CD4-positive, alpha-beta T cell treated with Interleukin-17A for 4 hours (primary cell): ENCODE measurements around the gene CNNM3.
"Not testable (repeated sequence)": the region's sequence is repeated elsewhere in the genome, so short reads cannot be mapped to it uniquely, and the experiment has no call there.

ENCODE experiments used
- DNase-seq: peaks from one replicate; pipeline ENCODE4 v3.0.0-alpha.2; 2020; ENCODE audit warnings: mixed read lengths

CNNM3 gene

GRCh38 chr2:96816127-96816835 is at the start of gene CNNM3:
CNNM3 (plus strand) TSS chr2:96816268; CDS start chr2:96816278, 10 bp downstream.
- DNase-seq: peak; percentile 98

- DNase-seq: no peak
Measured at GRCh38 chr2:96767135-96767871, 48.8 kb upstream of the CNNM3 start.

GRCh38 chr2:96768083-96768561 is 47.9 kb upstream of the CNNM3 start:
- DNase-seq: no peak

DNA sequence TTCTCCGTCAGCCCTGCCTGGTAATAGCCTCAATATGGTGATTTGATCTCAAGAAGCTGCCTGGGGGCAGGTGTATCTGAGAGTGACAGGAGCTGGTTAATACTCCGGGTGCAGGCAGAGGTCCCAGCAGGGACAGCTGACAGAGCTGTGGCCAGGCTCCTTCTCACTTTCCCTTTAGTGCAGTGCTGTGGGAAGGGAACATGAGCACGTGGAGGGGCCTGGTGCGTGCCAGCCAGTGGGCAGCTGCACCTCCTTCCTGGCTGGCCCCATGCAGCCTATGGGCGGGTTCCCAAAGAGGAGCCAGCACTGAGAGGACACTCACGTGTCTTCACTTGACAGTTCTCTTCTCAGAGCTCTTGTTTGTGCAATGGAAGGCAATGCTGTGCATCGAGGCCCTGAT is 46.3 kb upstream of the CNNM3 start:
- no peak for DNase-seq

DNA sequence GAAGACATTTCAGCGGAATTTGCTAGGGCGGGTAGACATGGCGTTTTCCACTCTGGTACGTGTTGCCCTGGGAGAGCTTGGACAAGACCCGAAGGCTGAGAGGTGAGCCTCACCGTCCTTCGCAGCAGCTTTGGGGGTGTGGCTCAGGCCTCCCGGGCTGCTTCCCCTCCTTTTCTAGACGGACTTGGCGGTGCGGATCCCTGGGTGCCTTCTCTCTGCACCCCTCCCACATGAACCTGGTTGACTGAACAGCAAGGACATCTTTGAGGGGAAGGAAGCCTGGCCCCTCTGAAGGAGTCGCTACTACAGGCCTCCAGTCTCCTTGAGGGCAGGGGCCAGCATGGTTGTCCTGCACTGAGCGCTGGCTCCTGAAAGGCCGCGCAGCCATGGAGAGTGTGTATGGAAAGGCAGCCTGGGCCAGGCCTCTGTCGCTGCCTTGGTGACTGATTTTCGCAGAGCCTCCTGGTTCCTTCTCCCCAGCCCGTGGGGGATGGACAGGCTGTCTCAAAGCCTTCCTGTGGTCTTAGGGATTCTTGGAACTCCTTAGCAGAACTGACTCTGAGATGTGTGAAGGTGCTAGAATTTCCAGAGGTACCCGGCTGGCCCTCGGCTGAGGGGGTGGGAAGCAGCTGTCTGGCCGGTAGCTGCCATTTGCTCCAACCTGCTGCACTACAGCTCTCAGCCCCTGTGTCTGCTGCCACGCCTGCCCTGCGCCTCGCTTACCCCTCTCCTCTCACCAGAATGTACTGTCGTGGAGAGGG is 45.4 kb upstream of the CNNM3 start:
- no peak for DNase-seq

GRCh38 chr2:96771796-96772618 is 44.1 kb upstream of the CNNM3 start:
- DNase-seq: no peak

GRCh38 chr2:96772903-96773671 is 43.0 kb upstream of the CNNM3 start:
- DNase-seq: no peak

- peak; percentile 67 for DNase-seq
Measured at GRCh38 chr2:96773922-96774321, 42.1 kb upstream of the CNNM3 start.

DNA sequence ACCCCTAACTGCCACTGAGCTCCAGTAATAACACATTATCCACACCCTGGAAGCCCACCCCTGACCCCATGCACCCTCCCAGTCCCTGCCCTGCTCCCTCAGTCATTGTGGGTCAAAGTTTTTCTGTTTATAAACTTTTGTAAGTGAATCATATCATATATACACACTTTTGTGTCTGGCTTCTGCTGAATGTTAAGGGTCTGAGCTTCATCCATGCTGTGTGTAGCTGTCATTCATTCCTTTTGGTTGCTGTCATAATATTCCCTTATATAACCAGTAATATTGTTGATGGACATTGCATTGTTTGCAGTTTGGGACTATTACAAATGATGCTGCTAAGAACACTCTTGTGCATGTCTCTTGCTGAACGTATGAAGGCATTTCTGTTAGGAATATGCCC is 40.9 kb upstream of the CNNM3 start:
- no peak for DNase-seq

DNA sequence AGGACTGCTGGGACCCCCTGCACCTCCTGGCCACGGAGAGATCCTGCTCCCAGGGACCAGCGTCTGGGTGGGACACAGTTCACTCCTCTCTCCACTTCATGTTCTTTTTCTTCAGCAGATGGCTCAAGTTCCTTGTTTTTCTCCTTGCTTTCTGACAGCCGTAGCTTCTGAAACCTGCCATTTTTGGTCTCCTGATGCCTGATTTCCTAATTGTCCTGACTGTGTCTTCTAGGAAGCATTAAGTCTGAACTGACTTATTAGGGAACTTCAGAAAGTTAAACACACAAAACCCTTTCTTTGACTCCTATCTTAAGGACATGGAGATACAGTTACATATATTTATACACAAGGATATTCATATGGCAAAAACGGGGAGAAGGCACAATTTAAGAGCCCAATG is 32.7 kb upstream of the CNNM3 start:
- DNase-seq: no peak

DNA sequence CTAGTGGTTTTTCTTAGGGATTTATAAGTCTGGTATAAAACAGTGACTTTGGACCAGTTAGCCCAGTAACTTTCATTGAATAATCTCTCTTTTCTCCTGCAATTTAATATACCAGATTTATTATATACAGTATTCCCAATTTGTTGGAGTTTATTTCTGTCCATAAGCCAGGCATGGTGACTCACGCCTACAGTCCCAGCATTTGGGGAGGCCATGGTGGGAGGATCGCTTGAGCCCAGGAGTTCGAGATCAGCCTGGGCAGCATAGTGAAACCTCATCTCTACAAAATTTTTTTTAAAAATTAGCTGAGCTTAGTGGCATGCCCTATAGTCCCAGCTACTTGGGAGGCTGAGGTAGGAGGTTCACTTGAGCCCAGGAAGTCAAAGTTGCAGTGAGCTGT is 28.7 kb upstream of the CNNM3 start:
- DNase-seq: no peak

DNA sequence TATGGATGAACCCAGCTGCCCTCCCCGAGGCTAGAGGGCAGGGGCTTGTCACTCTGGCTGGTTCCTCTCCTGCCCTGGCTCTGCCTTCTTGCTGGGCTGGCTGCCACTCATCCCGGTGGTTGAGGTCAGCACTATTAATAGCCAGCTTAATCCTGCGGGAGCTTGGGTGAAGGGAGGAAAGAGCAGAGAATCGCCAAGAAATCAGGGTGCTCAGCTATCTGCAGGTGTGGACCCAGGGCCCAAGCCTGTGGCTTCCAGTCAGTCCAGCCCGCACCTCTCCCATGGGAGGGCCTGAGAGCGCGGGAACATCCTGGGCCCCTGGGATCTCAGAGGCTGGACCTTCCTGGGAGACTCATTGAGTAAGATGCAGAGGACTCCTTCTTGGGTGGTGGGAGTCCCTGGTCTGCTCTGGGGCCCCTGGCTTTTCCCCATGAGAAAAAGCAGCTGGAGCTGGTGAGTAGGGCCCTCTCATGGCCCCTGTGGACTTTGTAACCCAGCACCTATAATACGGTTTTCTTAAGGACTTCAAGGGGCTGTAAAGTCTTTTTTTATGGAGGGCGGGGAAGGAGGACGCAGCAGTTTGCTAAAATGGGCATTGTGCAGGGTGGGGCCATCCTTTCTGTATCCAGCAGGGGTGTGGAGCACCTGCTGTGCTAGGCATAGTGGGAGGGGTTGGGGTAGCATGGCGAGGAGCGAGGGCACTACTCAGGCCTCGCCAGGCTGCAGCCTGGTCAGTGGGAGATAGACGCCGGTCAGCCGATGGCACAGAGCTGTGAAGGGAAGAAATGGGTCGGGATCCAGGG is 27.4 kb upstream of the CNNM3 start:
- no peak for DNase-seq

- no peak for DNase-seq
Measured at GRCh38 chr2:96789245-96789617, 26.8 kb upstream of the CNNM3 start.

DNA sequence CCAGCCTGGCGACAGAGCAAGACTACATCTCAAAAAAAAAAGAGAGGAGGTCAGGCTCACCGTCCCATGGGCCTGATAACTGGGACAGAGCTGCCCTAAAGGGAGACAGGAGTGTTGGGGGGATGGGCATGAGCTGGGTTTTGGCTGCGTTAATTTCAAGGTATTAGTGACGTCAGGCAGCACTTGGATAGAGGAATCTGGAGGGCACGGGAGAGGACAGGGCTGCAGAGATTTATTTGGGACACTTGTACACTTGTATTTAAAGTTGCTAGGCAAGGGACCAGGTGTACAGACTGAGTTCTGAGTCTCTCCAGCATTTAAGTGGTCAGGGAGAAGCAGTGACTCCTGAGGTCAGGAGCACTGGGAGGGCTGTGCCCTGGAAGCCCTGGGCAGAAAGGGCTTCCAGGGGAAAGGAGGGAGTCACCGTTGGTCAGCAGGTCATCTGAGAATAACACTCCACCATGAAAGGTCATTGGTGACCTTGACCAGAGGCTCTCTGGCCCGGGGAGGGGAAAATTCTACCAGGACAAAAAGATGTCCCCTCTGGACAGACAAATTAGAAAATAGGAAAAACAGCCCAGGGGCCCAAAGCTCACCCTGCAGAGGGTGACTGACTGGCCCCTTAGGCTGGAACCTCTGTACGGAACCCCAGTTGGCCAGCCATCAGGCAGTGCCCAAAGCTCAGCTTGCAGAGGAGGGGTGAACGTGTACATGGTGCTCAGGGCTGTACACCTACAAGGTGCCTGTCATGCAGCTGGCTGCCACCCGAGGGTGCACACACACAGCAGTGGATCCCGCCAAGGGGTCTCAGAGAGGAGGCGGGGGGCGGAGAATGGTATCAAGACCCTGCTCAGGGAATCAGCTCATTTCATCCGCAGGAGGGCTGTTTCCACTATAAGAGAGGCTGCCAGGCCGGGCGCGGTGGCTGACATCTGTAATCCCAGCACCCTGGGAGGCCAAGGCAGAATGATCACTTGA is 23.0 kb upstream of the CNNM3 start:
- no peak for DNase-seq

GRCh38 chr2:96795076-96795475 is 21.0 kb upstream of the CNNM3 start:
- no peak for DNase-seq

- not testable (repeated sequence) for DNase-seq
Measured at GRCh38 chr2:96796497-96796896, 19.6 kb upstream of the CNNM3 start.

GRCh38 chr2:96797066-96797625 is 18.9 kb upstream of the CNNM3 start:
- DNase-seq: no peak

DNA sequence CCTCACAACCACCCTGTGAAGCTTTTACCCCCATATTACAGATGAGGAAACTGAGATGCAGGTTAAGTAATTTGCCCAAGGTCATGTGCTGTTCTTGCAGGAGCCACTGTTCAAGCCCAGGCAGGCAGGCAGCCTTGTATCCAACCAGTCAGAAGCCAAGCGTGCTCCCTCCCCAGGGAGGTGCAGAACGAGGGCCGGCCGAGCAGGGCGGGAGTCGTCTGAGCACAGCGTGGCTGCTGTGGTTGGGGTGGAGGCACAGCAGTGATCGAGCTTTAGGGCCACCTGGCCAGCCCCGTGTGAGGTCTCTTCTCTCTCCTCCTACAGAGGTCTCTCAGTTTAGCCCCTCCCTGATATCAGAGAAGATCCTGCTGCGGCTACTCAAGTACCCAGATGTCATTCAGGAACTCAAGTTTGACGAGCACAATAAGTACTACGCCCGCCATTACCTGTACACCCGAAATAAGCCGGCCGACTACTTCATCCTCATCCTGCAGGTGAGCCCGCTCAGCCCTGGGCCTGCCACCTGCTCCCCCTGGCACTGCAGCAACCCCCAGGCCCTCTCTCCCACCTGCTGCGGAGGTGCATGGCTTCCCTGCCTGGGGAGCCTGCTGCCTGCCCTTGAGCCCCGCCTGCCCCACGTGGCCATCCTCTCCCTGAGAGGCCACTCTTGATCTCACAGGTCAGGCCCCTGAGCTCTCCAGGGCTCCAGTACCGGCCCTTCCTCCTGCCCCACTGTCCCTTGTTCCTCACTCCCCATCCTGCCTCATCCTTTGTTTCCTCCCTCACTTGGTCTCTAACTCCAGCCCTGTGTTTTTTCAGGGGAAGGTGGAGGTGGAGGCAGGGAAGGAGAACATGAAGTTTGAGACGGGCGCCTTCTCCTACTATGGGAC is 17.1 kb upstream of the CNNM3 start:
- DNase-seq: no peak

- DNase-seq: no peak
Measured at GRCh38 chr2:96799623-96799935, 16.5 kb upstream of the CNNM3 start.
